GM19467 (cell line): ENCODE results near the gene LRRC7.
A peak's percentile ranks its signal among the peaks of the same experiment; 100 is the strongest.
"Not testable (repeated sequence)": the region's sequence is repeated elsewhere in the genome, so short reads cannot be mapped to it uniquely, and the experiment has no call there.

Experiments used
- ATAC-seq: cut with Tn5 transposase; IDR thresholded peaks from one replicate; pipeline ENCODE4 v1.9.1; 2021; ENCODE audit warnings: mild to moderate bottlenecking, moderate library complexity; ENCODE audit not compliant: unreplicated experiment

The LRRC7 gene

GRCh38 chr1:70033266-70033873 lies 465.6 kb downstream of the LRRC7 start:
- peak; percentile 72 for ATAC-seq

DNA sequence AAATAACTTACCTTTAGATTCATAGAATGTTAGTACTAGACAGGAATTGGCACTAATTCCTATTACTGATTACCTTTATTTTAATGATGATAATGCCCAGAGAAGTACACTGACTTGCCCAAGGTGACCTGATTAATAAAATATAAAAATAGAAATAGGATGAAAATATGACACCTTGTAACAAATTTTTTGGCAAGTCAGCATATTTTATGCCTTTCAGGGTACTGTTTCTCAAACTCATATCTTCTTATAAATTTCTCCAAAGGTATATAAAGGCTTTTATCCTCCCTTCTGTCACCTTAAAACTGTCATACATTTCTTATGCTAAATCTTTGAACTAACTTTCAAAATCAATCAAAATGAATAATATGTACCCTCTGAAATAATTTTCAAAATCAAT lies 466.2 kb downstream of the LRRC7 start:
- no peak for ATAC-seq

GRCh38 chr1:70034403-70034802 lies 466.7 kb downstream of the LRRC7 start:
- no peak for ATAC-seq

- no peak for ATAC-seq
These were observed 470.3 kb downstream of the LRRC7 start for GRCh38 chr1:70038025-70038424.

- ATAC-seq: no peak
These were observed 471.8 kb downstream of the LRRC7 start for GRCh38 chr1:70039485-70039884.

DNA sequence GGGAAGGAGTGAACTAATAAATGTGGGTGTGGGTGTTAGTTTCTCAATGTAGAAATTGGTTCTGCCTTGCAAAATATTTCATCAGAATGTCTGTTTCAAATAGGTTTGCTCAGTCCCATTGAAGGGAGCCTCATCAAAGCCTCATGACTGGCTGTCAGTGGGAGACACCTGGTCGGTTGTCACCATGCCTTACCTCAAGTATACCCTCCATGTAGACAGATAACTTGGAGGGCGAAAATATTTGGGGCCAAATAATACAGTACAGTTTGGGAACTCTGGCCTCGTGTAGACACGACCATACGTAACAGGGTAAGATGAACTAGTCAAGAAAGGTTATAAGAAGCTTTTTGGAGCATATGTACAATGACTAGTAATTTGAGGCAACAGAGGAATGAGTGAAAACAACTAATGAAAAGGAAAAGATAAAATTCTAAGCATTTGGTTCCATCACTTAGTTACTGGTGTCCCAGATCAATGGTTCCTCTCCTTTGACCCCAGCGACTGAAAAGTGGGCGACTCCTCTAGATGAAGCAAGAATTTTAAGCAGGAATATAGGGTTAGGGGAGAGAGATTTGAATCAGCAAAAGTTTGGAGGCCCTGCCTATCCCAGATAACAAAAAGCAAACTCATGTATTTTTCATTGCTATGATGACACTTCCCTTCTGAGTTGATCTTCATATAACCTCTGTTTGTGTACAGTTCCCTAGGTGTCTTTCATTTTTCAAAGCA lies 473.8 kb downstream of the LRRC7 start:
- no peak for ATAC-seq

DNA sequence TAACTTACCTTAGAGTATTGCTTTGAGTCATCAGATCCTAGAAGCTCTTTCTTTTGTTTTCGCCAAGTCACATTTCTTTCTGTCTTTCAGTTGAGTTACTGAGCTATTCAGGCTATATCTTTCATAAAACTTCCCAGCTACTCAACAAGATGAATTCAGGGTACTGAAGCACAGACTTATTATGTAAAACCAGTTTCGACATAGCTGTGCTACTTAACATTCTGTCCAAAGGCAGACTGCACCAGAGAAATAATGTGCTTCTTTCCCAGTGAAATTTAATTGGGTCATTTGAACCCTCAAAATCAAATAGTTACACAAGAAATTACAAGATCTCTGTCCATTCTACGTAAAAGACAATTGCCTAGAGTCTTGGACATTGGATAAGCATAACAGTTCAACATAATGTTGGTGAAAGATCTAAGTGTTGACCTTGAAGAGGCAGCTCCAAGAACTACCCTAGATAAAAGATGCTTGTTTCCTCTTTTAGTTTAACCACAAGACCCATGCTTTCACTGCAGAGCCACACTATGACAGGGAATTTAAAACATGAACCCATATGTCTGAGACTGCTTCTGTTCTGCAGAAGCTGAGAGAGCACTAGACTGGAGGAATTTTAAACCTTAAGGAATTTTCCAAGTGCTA lies 474.5 kb downstream of the LRRC7 start:
- ATAC-seq: no peak

DNA sequence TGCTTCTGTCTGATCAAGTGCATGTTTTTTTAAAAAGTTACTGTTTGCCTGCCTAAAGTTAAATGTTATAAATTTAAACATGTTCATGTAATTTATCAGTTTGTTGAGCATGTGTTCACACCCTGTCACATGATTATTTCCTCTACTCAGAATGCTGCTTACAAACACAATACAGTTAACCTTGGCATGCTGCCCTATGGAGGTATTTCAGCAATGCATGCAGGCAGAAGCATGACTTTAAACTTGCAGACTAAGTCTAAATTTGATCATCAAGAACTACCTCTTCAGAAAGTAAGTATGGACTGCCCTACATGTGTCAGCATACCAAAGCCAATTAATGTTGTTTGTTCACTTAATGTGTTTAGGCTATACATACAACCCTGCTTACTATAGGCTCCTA lies 476.1 kb downstream of the LRRC7 start:
- no peak for ATAC-seq

- ATAC-seq: no peak
These were observed 477.1 kb downstream of the LRRC7 start for GRCh38 chr1:70044832-70045231.

- ATAC-seq: not testable (repeated sequence)
These were observed 477.9 kb downstream of the LRRC7 start for GRCh38 chr1:70045581-70045980.

DNA sequence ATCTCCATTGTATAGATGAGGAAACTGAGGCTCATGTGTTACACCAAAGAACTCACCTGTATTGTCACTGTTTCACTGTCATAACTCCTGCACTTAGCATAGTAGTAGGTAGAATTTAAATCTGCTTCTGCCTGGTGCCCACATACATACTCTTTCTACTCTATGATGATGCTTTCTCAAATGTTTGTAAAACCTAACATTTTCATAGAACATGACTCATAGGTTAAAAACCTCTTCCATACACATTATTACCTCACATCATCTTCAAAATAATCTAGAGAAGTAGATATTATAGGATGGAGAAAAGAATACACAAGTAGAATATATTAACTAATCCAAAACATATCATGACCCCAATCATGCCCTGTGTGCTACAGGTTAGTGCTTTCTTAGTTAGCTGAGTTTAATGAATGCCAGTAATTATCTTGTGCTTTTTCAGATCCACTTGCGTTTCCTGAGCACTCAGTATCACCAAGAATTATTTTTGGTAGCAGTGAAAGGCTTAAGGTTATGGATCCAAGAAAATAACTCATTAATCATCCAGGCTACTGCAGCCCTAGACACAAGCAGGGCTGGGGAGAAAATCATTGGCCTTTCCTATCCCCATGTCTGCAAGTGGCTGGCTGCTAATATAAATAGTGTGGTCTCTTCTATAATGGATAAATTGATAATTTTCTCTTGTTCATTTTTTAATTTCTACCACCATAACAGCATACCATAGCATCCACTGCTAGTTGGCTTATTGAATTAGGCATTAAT lies 480.8 kb downstream of the LRRC7 start:
- ATAC-seq: no peak

- no peak for ATAC-seq
These were observed 484.2 kb downstream of the LRRC7 start for GRCh38 chr1:70051926-70052325.

GRCh38 chr1:70057500-70057899 lies 489.8 kb downstream of the LRRC7 start:
- ATAC-seq: no peak

- ATAC-seq: no peak
These were observed 493.5 kb downstream of the LRRC7 start for GRCh38 chr1:70061231-70061630.

DNA sequence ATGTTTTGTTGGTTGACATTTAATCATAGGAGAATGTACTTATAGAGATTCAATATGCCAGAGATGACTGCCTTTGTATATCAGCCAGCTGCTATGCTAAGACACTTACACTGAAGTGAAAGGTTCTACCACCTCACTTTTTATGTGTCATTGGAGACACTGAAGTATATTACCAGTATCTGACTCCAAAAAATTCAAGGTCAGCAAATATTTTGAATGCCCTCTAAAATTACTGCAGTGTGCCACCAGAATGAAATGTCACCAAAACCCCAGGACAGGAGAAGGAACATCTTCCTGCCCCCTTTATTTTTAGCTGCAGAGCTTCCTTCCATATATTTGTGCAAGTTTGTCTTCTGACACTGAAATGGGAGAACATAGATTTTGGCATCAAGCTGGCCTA lies 496.1 kb downstream of the LRRC7 start:
- ATAC-seq: no peak

DNA sequence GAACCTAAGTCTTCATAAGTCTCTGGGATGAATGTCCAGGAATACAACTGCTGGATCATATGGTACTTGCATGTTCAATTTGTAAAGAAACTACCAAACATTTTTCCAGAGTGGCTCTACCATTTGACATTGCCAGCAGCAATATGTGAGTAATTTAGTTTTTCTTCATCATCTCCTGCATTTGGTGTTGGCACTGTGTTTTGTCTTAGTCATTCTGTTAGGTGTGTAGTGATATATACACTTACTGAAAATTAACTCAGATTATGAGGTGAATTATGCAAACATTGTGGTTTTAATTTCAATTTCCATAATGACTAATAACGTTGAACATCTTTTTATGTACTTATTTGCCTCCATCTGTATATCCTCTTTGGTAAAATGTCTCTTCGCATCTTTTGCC lies 499.0 kb downstream of the LRRC7 start:
- ATAC-seq: no peak

GRCh38 chr1:70071601-70072000 lies 503.9 kb downstream of the LRRC7 start:
- ATAC-seq: no peak

DNA sequence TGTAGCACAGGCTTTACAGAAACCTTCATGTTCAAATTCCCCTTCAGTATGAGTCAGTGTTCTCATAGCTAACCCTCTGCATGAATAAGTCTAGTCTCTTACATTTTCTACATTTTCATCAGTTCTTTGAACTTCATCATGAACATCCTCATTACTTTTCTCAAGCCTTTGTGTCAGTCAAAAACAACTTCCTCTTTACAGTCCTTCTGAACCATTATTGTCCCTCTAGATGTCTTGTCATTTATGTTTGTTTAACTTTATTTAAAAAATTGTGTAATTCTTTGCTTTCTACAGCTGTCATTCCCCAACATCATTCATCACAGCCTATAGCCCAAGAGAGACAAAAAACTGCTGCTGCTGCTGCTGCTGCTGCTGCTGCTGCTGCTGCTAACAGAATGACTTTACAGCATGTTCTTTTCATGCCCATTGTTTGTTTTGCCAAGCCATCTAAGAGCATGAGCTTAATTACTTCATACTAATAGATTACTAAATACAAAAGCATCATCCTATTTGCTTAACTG lies 504.6 kb downstream of the LRRC7 start:
- ATAC-seq: no peak

GRCh38 chr1:70075761-70076160 lies 508.0 kb downstream of the LRRC7 start:
- no peak for ATAC-seq

GRCh38 chr1:70077066-70077465 lies 509.3 kb downstream of the LRRC7 start:
- ATAC-seq: no peak

DNA sequence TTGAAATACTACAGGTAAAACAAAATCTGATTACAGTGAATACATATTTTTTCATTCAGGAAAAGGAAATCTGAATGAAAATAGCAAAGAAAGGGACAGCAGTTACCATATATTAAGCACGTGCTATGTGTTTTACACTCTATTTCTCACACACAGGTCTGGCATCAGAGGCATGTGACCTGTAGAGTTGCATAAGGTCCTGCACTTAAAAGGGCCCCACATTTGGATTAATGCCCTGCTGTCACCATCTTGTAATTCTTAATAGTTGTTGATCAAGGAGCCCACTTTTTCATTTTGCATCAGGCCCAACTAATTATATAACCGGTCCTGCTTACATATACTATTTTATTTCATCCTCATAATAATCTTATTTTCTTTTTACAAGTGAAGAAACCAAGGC lies 511.8 kb downstream of the LRRC7 start:
- no peak for ATAC-seq
